GM12874 (cell line): ENCODE results near the gene TAS2R3.

ENCODE experiments used
- CTCF ChIP-seq: IDR thresholded peaks from 2 replicates; pipeline ENCODE4 v1.5.1; 2011; ENCODE audit warnings: low read depth, mild to moderate bottlenecking, control low read depth, low read length, moderate library complexity; ENCODE audit not compliant: insufficient read depth

TAS2R3 gene

GRCh38 chr7:141763797-141764196 lies at the start of gene TAS2R3:
Gene TAS2R3, plus strand, starts transcription at chr7:141764097. Its CDS starts 62 bp downstream, at chr7:141764159.
- TF ChIP-seq CTCF, result no peak

GRCh38 chr7:141714571-141714970 lies 49.3 kb upstream of the TAS2R3 start:
- no peak for TF ChIP-seq CTCF

- no peak for TF ChIP-seq CTCF
Observed at GRCh38 chr7:141715018-141715417, 48.9 kb upstream of the TAS2R3 start.

GRCh38 chr7:141715794-141716689 lies 47.9 kb upstream of the TAS2R3 start:
- TF ChIP-seq CTCF, result no peak

GRCh38 chr7:141717450-141717849 lies 46.4 kb upstream of the TAS2R3 start:
- TF ChIP-seq CTCF, result no peak

GRCh38 chr7:141722529-141722928 lies 41.4 kb upstream of the TAS2R3 start:
- no peak for TF ChIP-seq CTCF

- no peak for TF ChIP-seq CTCF
Observed at GRCh38 chr7:141729020-141729419, 34.9 kb upstream of the TAS2R3 start.
